ENCODE results near the gene CACNB3.
A peak's percentile ranks its signal among the peaks of the same experiment; 100 is the strongest.
"Not testable (repeated sequence)": the region's sequence is repeated elsewhere in the genome, so short reads cannot be mapped to it uniquely, and the experiment has no call there.

CACNB3 gene

DNA sequence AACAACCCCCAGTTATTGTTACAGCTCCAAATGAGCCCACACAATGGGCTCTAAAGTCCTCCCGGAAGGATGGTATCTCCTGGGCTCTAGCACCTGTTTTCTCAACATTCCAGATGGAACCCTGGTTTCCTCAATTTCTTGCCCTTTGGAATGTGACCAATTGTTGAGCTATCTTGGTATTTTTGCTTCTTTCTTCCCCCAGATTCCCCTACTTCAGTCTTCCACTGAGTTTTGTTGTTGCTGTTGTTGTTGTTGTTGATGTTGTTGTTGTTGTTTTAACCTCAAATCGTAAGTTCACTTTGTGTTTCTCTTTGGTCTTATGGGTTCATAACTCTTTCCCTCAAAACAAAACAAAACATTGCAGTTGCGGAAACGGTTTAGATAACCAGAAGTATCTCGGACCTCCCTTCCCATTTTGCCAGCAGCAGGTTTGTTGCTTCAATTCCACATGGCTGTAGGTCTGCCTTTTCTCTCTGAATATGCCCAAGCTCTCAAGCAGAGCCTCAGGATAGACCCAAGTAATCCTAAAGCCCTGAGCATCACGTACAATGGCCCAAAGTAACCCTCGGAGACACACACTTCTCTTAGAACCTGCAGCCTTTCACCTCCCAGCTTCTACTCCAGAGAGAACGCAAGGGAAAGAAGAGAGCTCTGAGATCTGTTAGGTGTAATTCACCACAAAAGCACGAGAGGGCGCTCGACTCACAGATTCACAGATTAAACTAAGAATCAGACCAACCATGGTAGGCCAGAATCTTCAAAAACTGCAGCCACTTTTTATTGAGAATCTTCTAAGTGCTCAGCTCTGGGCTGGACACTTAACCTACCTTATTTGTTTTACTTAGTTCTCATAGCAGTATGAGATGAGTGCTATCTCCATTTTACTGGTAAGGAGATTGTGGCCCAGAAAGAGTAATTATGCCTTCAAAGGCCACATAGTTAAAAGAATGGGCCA lies 34.7 kb downstream of the CACNB3 start:
- peak; percentile 72 to 84 (median 79) for DNase-seq (ENCODE audit: low read depth in 4 of 4, low spot score in 1 of 4)

DNA sequence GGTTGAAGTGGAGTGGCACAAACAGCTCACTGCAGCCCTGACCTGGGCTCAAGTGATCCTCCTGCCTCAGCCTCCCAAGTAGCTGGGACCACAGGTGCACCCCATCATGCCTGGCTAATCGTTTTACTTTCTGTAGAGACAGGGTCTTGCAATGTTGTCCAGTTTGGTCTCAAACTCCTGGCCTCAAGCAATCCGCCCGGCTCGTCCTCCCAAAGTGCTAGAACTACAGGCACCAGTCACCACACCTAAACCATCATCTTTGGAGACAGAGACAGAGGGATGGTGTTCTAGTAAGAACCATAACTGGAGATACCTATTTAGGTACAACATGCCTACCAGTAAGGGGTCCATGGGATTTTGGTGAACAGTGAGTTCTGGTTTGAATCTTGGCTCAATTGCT lies 36.2 kb downstream of the CACNB3 start:
- no peak for DNase-seq (ENCODE audit: low read depth in 4 of 4, low spot score in 1 of 4)

- DNase-seq (ENCODE audit: low read depth in 4 of 4, low spot score in 1 of 4): not testable (repeated sequence)
These were observed 36.6 kb downstream of the CACNB3 start for GRCh38 chr12:48854932-48855331.

DNA sequence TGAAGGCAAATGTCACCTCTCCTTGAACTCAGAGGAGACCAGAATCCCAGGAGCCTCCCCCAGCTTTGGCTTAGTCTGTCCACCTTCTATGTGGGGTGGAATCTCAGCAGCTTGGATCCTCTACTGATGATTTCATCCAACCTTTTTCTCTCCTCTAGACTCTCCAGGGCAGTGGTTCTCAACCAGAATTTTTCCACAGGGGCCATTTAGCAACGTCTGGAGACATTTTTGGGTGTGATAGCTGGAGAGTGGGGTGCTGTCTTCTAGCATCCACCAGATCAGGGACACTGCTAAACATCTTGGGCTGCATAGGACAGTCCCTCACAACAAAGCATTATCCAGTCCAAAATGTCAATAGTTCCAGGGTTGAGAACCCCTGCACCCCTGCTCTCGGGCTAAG lies 38.1 kb downstream of the CACNB3 start:
- DNase-seq (ENCODE audit: low read depth in 4 of 4, low spot score in 1 of 4): no peak

GRCh38 chr12:48857278-48857994 lies 39.1 kb downstream of the CACNB3 start:
- DNase-seq (ENCODE audit: low read depth in 4 of 4, low spot score in 1 of 4): no peak

DNA sequence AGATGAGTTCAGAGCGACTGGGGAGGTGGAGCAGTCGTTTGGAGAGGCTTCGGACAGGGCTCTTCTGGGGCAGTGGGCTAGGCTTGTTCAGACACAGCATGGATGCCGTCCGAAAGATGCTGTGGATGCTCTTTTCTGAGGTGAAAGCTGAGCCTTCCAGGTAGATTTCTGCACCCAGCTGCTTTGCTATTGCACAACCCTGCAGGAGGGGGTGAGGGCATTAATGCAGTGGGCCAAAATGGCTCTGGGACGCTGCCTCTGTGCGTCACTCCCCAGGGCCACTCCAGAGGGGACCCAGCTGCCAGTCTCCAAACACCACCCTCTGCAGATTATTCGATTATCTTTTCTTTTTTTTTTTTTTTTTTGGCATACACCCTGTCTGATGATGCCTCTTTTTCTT lies 39.7 kb downstream of the CACNB3 start:
- no peak for DNase-seq (ENCODE audit: low read depth in 4 of 4, low spot score in 1 of 4)

GRCh38 chr12:48859607-48860006 lies 41.3 kb downstream of the CACNB3 start:
- DNase-seq (ENCODE audit: low read depth in 4 of 4, low spot score in 1 of 4): no peak

GRCh38 chr12:48860236-48860635 lies 41.9 kb downstream of the CACNB3 start:
- DNase-seq (ENCODE audit: low read depth in 4 of 4, low spot score in 1 of 4): not testable (repeated sequence)

- no peak for DNase-seq (ENCODE audit: low read depth in 4 of 4, low spot score in 1 of 4)
These were observed 42.8 kb downstream of the CACNB3 start for GRCh38 chr12:48861111-48861510.

DNA sequence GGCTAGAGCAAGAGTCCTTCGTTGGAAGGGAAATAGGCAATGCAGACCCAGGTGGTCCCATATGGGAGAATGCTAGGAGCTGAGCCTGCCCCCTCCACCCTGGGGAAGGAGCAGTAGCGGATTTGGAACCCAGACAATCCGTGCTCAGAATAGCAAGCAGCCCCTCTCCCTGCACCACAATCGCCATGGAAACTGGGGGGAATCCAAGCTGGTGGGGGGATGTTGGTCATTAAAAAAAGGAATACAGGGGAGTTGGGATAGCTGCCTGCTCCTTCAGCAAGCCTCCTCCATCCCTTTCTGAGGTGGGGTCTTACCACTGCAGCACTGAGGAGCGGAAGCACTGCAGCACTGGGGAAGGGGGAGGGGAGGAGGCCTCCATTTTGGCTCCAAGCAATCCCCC lies 44.5 kb downstream of the CACNB3 start:
- no peak for DNase-seq (ENCODE audit: low read depth in 4 of 4, low spot score in 1 of 4)

GRCh38 chr12:48863291-48863690 lies 45.0 kb downstream of the CACNB3 start:
- DNase-seq (ENCODE audit: low read depth in 4 of 4, low spot score in 1 of 4): no peak

- DNase-seq (ENCODE audit: low read depth in 4 of 4, low spot score in 1 of 4): peak; percentile 50 to 74 (median 66)
These were observed 47.2 kb downstream of the CACNB3 start, which contains the start of gene RND1 for GRCh38 chr12:48865281-48866051. TSS of gene RND1 (minus strand) at chr12:48865870. CDS start at chr12:48865767, 103 bp downstream.

DNA sequence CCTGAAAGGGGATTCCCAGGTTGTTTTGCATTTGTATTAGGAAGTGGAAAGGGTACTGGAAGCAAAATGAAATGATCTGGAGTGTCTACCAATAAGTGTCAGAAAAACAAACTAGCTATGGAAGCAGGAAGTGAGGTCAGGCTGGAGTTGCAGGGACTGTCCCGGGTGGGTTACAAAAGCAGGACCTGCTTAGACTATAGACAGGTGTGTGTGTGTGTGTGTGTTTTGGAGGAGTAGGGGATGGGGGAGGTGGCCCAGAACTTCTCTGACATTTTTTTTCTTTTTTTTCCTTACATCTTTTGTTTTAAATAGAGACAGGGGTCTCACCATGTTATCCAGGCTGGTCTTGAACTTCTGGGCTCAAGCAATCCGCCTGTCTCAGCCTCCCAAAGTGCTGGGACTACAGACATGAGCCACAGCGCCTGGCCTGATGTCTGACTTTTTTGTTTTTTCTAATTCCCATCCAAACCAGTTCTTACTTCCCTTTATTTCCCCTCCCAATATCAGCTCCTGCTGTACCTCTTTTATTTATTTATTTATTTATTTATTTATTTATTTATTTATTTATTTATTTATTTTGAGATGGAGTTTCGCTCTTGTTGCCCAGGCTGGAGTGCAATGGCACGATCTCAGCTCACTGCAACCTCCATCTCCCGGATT lies 47.9 kb downstream of the CACNB3 start:
- no peak for DNase-seq (ENCODE audit: low read depth in 4 of 4, low spot score in 1 of 4)

GRCh38 chr12:48868451-48868850 lies 50.2 kb downstream of the CACNB3 start:
- no peak for DNase-seq (ENCODE audit: low read depth in 4 of 4, low spot score in 1 of 4)

- no peak for DNase-seq (ENCODE audit: low read depth in 4 of 4, low spot score in 1 of 4)
These were observed 50.9 kb downstream of the CACNB3 start for GRCh38 chr12:48869191-48869590.

GRCh38 chr12:48873096-48873495 lies 54.8 kb downstream of the CACNB3 start:
- no peak for DNase-seq (ENCODE audit: low read depth in 4 of 4, low spot score in 1 of 4)

DNA sequence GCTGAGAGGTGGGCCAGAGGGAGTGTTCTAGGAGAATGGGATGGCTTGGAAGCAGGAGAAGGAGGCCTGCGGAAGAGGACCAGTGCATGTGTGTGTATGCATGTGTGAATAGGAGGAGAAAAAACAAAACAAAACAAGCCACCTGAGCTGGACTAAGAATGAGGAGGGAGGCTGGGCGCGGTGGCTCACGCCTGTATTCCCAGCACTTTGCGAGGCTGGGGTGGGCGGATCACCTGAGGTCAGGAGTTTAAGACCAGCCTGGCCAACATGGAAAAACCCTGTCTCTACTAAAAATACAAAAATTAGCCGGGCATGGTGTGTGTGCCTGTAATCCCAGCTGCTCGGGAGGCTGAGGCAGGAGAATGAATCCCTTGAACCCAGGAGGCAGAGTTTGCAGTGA lies 55.2 kb downstream of the CACNB3 start:
- DNase-seq (ENCODE audit: low read depth in 4 of 4, low spot score in 1 of 4): not testable (repeated sequence)

- DNase-seq (ENCODE audit: low read depth in 4 of 4, low spot score in 1 of 4): no peak
These were observed 57.7 kb downstream of the CACNB3 start for GRCh38 chr12:48875944-48876515.
